Measurements from ENCODE around the gene ASB3. TPM values are rescaled to one million over a fixed set of nuclear protein-coding genes. Genes with fewer than 3 reads are reported as not detected.

The ASB3 gene
- total and polyA plus RNA-seq, 4 donors, result 2.7 to 13.6 (median 8.7) TPM

DNA sequence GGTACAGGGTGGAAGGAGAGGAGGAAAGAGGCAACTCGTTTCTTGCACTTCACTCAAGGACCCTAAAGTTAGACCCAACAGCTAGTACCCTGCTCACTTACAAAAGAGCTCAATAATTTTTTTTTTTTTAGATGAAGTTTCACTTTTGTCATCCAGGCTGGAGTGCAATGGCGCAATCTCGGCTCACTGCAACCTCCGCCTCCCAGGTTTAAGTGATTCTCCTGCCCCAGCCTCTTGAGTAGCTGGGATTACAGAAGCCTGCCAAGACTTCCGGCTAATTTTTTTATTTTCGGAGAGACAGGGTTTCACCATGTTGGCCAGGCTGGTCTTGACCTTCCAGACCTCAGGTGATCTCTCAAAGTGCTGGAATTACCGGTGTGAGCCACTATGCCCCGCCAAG, 4.1 kb downstream of the ASB3 start (continued):
- TF ChIP-seq CTCF (IDR thresholded peaks at IDR 0.05; ENCODE audit: low read depth, low read length, missing input control) (no peak), JUND (IDR thresholded peaks at IDR 0.05) (no peak), RAD21 (IDR thresholded peaks at IDR 0.05) (no peak), FOXA2 (IDR thresholded peaks at IDR 0.05) (no peak), SP1 (IDR thresholded peaks at IDR 0.05) (no peak), HNF4A (conservative IDR thresholded peaks at IDR 0.05) (no peak)

GRCh38 chr2:53780056-53780455, 6.7 kb downstream of the ASB3 start:
- Histone ChIP-seq H3K4me3 (ENCODE audit: low read depth in 1 of 3, low read length in 3 of 3) (no peak overlapping the region), H3K9me3 (ENCODE audit: control insufficient read depth in 4 of 4, low read length in 3 of 4) (no peaks in the 10 kb centered on the region), H3K9ac (ENCODE audit: low read depth in 1 of 2, low read length in 2 of 2) (no peak overlapping the region), H3K36me3 (ENCODE audit: control insufficient read depth in 4 of 4, insufficient read depth in 3 of 4, low read depth in 1 of 4, low read length in 3 of 4) (no peaks in the 10 kb centered on the region), H3K4me1 (ENCODE audit: control insufficient read depth in 4 of 4, insufficient read depth in 4 of 4, low read length in 3 of 4) (peaks cover 3 to 7% (median 4%) of the 10 kb centered on the region in 4 donors), H3K27ac (ENCODE audit: low read depth in 1 of 2, low read length in 2 of 2) (no peak overlapping the region), H3K27me3 (ENCODE audit: control insufficient read depth in 4 of 4, insufficient read depth in 4 of 4, low read length in 3 of 4) (no peaks in the 10 kb centered on the region)
- 96% methylated on average over 4 of the region's 4 CpGs for WGBS
- TF ChIP-seq TAF1 (conservative IDR thresholded peaks at IDR 0.05) (no peak), NR2F2 (IDR thresholded peaks at IDR 0.05) (no peak), GABPA (IDR thresholded peaks at IDR 0.05 in 1 of 2, conservative IDR thresholded peaks at IDR 0.05 in 1 of 2) (no peak), RAD21 (IDR thresholded peaks at IDR 0.05) (no peak), CTCF (IDR thresholded peaks at IDR 0.05; ENCODE audit: low read depth, low read length, missing input control) (no peak), JUND (IDR thresholded peaks at IDR 0.05) (no peak), FOXA2 (IDR thresholded peaks at IDR 0.05) (no peak), REST (IDR thresholded peaks at IDR 0.05) (no peak), ATF3 (IDR thresholded peaks at IDR 0.05) (no peak), ZBTB33 (IDR thresholded peaks at IDR 0.05) (no peak), RXRA (IDR thresholded peaks at IDR 0.05) (no peak), FOXA1 (IDR thresholded peaks at IDR 0.05) (no peak), HNF4A (conservative IDR thresholded peaks at IDR 0.05) (no peak), HNF4G (IDR thresholded peaks at IDR 0.05) (no peak), SP1 (IDR thresholded peaks at IDR 0.05) (no peak), EGR1 (IDR thresholded peaks at IDR 0.05; ENCODE audit: low read depth in 2 of 2) (no peak), YY1 (IDR thresholded peaks at IDR 0.05) (no peak)
- TF ChIP-seq, protein P1, sequence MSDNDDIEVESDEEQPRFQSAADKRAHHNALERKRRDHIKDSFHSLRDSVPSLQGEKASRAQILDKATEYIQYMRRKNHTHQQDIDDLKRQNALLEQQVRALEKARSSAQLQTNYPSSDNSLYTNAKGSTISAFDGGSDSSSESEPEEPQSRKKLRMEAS (IDR thresholded peaks at IDR 0.05), result no peak
- no peak for DNase-seq (ENCODE audit: low spot score)
